ENCODE measurements around the gene KCNMA1.

GRCh38 chr10:77287647-77288120 lies 349.9 kb downstream of the KCNMA1 start:
- no peak for TF ChIP-seq POLR2A (IDR thresholded peaks at IDR 0.05)
- no peak for TF ChIP-seq CTCF (IDR thresholded peaks at IDR 0.05)
